Measurements from ENCODE around the gene WAPL.

DNA sequence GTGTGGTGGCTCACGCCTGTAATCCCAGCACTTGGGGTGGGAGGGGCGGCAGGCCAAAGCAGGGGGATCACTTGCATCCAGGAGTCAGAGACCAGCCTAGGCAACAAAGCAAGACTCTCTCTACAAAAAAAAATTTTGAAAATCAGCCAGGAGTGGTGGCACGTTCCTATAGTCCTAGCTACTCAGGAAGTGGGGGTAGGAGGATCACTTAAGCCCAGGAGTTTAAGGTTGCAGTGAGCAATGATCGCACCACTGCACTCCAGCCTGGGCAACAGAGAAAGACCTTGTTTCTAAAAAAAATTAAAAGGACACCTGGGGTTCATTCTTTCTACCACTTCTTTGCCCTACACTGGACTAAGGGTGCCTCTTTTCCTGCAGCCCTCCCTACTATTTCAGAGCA lies 15.1 kb downstream of the WAPL start:
- TF ChIP-seq CTCF (IDR thresholded peaks at IDR 0.05) (no peak), POLR2A (IDR thresholded peaks at IDR 0.05) (no peak)

Measured in adrenal gland (tissue), 5 donors.